ENCODE results near the gene STOML2. TPM values are rescaled to one million over a fixed set of nuclear protein-coding genes. Genes with fewer than 3 reads are reported as not detected.

STOML2 gene
- total RNA-seq, 1 experiment from 2014 or later: 175 TPM

GRCh38 chr9:35075358-35075757 lies 27.6 kb downstream of the STOML2 start:
- CTCF ChIA-PET: no interaction called here
- no TSS peak for BruUV-seq (replicated peaks)
- Histone ChIP-seq H4K20me1 (ENCODE audit: low read length) (peaks cover 14% of the 10 kb centered on the region), H3K4me2 (ENCODE audit: low read length) (no peak overlapping the region), H3K27ac (ENCODE audit: low read length) (no peak overlapping the region), H3F3A (ENCODE audit: low read length, unreplicated experiment) (no peaks in the 10 kb centered on the region), H3K36me3 (ENCODE audit: low read depth, low read length) (peaks cover 5% of the 10 kb centered on the region; the same call in 1 of the 2 replicates), H3K9ac (ENCODE audit: low read length) (no peak overlapping the region), H3K9me3 (ENCODE audit: low read length) (no peaks in the 10 kb centered on the region), H3K4me3 (ENCODE audit: low read length) (no peak overlapping the region), H3K4me1 (ENCODE audit: insufficient read depth, low read length) (peaks cover 15% of the 10 kb centered on the region), H2AFZ (ENCODE audit: low read length) (no peak overlapping the region), H3K27me3 (ENCODE audit: low read length) (no peaks in the 10 kb centered on the region), H3K79me2 (ENCODE audit: low read length) (peaks cover 49% of the 10 kb centered on the region), H3K9me2 (replicated peaks; ENCODE audit: low read length) (no peaks in the 10 kb centered on the region)
- intact Hi-C loops (cut with micrococcal nuclease): no loop called here
- POLR2A ChIA-PET (ENCODE audit: unreplicated experiment): no interaction called here
- no peak for ATAC-seq
- TF ChIP-seq EZH2phosphoT487 (IDR thresholded peaks at IDR 0.05; ENCODE audit: borderline replicate concordance, low read length) (no peak), CTCF (conservative IDR thresholded peaks at IDR 0.05; ENCODE audit: low read depth, low read length) (no peak), EZH2 (IDR thresholded peaks at IDR 0.05; ENCODE audit: low read length, unreplicated experiment) (no peak)
- DNase-seq: no peak

DNA sequence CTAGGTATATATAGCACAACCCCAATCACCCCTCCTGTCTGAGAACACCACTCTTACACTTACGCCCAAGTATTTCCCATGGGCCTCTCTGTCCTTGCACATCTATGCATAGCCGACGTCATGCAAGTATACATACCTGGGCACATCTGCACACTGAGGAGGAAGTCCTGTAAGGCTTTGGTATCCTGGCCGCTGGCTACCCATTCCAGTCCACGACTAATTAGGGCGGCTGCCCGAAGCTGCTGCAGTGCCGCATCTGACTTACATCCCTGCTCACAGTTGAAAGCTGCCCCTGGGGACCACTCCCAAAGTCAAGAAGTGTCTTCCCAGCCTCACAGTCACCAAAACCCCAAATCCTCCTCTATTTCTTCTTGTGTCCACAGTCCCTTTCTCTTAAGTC lies 28.1 kb downstream of the STOML2 start:
- H3K27ac ChIP-seq (ENCODE audit: low read length): no peak overlapping the region
- no peaks in the 10 kb centered on the region for H3K9me2 ChIP-seq (replicated peaks; ENCODE audit: low read length)
- peaks cover 5% of the 10 kb centered on the region; the same call in 1 of the 2 replicates for H3K36me3 ChIP-seq (ENCODE audit: low read depth, low read length)
- no peak for TF ChIP-seq EZH2 (IDR thresholded peaks at IDR 0.05; ENCODE audit: low read length, unreplicated experiment)
- TF ChIP-seq EZH2phosphoT487 (IDR thresholded peaks at IDR 0.05; ENCODE audit: borderline replicate concordance, low read length): no peak
- TF ChIP-seq CTCF (conservative IDR thresholded peaks at IDR 0.05; ENCODE audit: low read depth, low read length): no peak
- ChIA-PET POLR2A (ENCODE audit: unreplicated experiment) (no interaction called here), CTCF (no interaction called here)
- H3K4me2 ChIP-seq (ENCODE audit: low read length): no peak overlapping the region
- H2AFZ ChIP-seq (ENCODE audit: low read length): no peak overlapping the region
- no peak overlapping the region for H3K9ac ChIP-seq (ENCODE audit: low read length)
- intact Hi-C loops (cut with micrococcal nuclease): no loop called here
- H3K9me3 ChIP-seq (ENCODE audit: low read length): no peaks in the 10 kb centered on the region
- H3K4me1 ChIP-seq (ENCODE audit: insufficient read depth, low read length): peaks cover 18% of the 10 kb centered on the region
- H3K4me3 ChIP-seq (ENCODE audit: low read length): no peak overlapping the region
- DNase-seq (no peak), ATAC-seq (no peak)
- peaks cover 55% of the 10 kb centered on the region for H3K79me2 ChIP-seq (ENCODE audit: low read length)
- no peaks in the 10 kb centered on the region for H3F3A ChIP-seq (ENCODE audit: low read length, unreplicated experiment)
- peaks cover 20% of the 10 kb centered on the region for H4K20me1 ChIP-seq (ENCODE audit: low read length)
- no TSS peak for BruUV-seq (replicated peaks)
- no peaks in the 10 kb centered on the region for H3K27me3 ChIP-seq (ENCODE audit: low read length)

DNA sequence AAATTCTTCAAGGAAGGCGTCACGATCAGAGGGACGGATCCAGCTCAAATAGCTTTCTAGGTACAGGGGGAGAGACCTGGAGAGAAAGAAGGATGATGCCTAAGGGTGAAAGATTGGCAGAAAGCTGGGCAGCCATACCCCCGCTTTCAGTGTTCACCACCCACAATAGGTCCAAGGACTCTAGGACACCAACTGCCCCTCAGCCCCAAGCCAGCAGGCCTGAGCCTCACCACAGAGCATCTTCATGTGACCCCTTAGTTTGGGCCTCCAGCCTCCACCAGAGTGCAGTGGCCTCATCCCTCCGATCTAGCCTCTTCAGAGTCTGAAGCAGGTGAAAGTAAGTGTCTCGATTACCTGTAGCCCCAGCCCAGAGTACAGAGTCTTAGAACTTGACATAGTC lies 28.8 kb downstream of the STOML2 start:
- Histone ChIP-seq H3K4me1 (ENCODE audit: insufficient read depth, low read length) (peaks cover 22% of the 10 kb centered on the region), H3K36me3 (ENCODE audit: low read depth, low read length) (peaks cover 5% of the 10 kb centered on the region; the same call in 1 of the 2 replicates), H3K4me3 (ENCODE audit: low read length) (no peak overlapping the region), H3K27ac (ENCODE audit: low read length) (no peak overlapping the region), H3K9me3 (ENCODE audit: low read length) (no peaks in the 10 kb centered on the region), H2AFZ (ENCODE audit: low read length) (no peak overlapping the region), H3K4me2 (ENCODE audit: low read length) (no peak overlapping the region), H3K27me3 (ENCODE audit: low read length) (no peaks in the 10 kb centered on the region), H3K9ac (ENCODE audit: low read length) (no peak overlapping the region), H3K79me2 (ENCODE audit: low read length) (peaks cover 58% of the 10 kb centered on the region), H3F3A (ENCODE audit: low read length, unreplicated experiment) (no peaks in the 10 kb centered on the region), H4K20me1 (ENCODE audit: low read length) (peaks cover 27% of the 10 kb centered on the region), H3K9me2 (replicated peaks; ENCODE audit: low read length) (no peaks in the 10 kb centered on the region)
- DNase-seq (no peak), ATAC-seq (no peak)
- POLR2A ChIA-PET (ENCODE audit: unreplicated experiment): no interaction called here
- CTCF ChIA-PET: interaction anchor here (0.6 kb wide), 1 partner anchor 1744 kb away, joined by 6 read pairs; no protein-coding TSS in a partner anchor
- no TSS peak for BruUV-seq (replicated peaks)
- intact Hi-C loops (cut with micrococcal nuclease): no loop called here
- TF ChIP-seq CTCF (conservative IDR thresholded peaks at IDR 0.05; ENCODE audit: low read depth, low read length): no peak
- no peak for TF ChIP-seq EZH2phosphoT487 (IDR thresholded peaks at IDR 0.05; ENCODE audit: borderline replicate concordance, low read length)
- no peak for TF ChIP-seq EZH2 (IDR thresholded peaks at IDR 0.05; ENCODE audit: low read length, unreplicated experiment)
